Activated naive CD4-positive, alpha-beta T cell treated with anti-CD3 and anti-CD28 coated beads, Interleukin-2, amount 50 U/mL, for 72 hours (primary cell): ENCODE data around the gene PRXL2A. TPM values are rescaled to one million over a fixed set of nuclear protein-coding genes. Genes with fewer than 3 reads are reported as not detected.
"Not testable (repeated sequence)": the region's sequence is repeated elsewhere in the genome, so short reads cannot be mapped to it uniquely, and the experiment has no call there.

Source experiments
- ATAC-seq, 2 donors: fragments of 150-1000 bp; cut with Tn5 transposase; 2 replicates each; pipeline ENCODE4 v1.10.0; 2021; ENCODE audit warnings: mild to moderate bottlenecking in 2 of 2, moderate library complexity in 2 of 2
- DNase-seq, 2 donors: peaks; one replicate each; pipeline ENCODE4 v3.0.0; 2021 to 2022; ENCODE audit warnings: low spot score in 2 of 2
- H3K27ac Mint-ChIP-seq, 2 donors: one replicate each; pipeline ENCODE4 v1.8.0; 2022; ENCODE audit warnings: mild to moderate bottlenecking in 2 of 2, mixed read lengths in 2 of 2
- H3K36me3 Mint-ChIP-seq, 2 donors: one replicate each; pipeline ENCODE4 v1.8.0; 2022; ENCODE audit warnings: mixed read lengths in 2 of 2
- H3K9me3 Mint-ChIP-seq, 2 donors: one replicate each; pipeline ENCODE4 v1.8.0; 2022; ENCODE audit warnings: mixed read lengths in 2 of 2
- total RNA-seq, 2 donors: library from RNA; stranded (reverse); gene quantifications; one replicate each; pipeline ENCODE4 v1.2.3, GENCODE V29; 2022

PRXL2A gene
- total RNA-seq, 2 donors from 2014 or later = 15.1 to 18.5 TPM

DNA sequence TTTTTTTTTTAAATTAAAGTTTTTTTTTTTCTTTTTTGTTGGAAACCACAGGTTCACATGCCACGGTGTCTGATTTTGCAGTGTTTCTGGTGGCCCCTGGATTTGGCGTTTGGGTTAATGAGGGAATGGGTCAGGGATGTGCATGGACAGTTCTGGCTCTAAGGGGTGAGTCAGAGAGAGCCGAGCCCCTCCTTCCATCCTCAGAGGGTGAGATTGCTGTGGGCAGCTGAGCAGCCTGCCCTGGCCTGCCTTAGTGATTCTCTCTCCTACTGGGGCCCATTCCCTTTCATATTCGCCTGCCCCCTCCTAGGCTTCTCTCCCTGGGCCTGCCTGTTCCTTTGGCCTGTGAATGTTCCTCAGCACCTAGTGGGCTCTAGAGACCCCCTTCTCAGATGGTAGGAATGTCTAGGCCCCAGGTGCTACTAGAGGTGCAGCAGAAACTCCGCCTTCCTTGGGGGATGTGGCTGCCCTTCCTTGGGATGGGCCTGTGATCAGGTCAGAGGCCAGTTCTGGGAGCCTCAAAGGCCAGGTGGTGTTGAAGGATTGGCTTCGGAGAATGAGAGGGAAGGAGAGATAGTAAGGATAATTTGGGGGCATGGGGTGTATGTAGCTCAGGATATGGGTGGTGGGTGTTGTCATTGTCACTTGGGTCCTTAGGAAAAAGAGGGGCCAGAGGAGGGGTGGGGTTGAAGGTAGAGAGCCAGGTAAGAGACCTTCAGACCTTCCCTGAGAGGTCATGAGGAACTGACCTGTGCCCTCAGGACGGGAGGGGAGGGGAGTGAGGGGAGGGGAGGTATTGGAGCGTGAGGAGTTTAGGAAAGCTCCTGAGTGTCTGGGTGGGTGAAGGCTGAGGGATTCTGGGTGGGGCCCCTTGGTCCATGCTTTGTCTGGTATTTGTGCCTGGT is 65.6 kb downstream of the PRXL2A start:
- DNase-seq (no peak), ATAC-seq (no peak)
- H3K9me3 Mint-ChIP-seq = peaks cover 6 to 8% of the 10 kb centered on the region in 2 donors
- peaks cover 20 to 48% of the 10 kb centered on the region in 2 donors for H3K36me3 Mint-ChIP-seq
- H3K27ac Mint-ChIP-seq = peak overlapping the region; percentile 98 to 99

DNA sequence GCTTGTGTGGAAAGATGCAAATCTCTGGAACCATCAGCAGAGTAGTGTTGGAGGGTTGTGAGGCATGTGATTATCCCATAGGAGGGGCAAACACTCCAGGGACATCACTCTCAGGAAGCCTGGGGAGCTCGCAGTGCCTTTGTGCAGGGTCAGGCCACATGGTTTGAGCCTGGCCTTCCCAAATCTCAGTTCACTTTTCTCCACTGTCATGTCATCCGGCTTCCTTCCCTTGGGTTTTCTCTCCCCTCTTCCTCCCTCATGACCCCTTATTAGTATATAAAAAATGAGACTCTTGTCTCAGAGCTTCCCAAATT is 66.2 kb downstream of the PRXL2A start:
- ATAC-seq = no peak
- Mint-ChIP-seq H3K27ac (peak overlapping the region; percentile 98 to 99), H3K36me3 (peaks cover 17 to 43% of the 10 kb centered on the region in 2 donors), H3K9me3 (peaks cover 6 to 8% of the 10 kb centered on the region in 2 donors)
- no peak for DNase-seq

DNA sequence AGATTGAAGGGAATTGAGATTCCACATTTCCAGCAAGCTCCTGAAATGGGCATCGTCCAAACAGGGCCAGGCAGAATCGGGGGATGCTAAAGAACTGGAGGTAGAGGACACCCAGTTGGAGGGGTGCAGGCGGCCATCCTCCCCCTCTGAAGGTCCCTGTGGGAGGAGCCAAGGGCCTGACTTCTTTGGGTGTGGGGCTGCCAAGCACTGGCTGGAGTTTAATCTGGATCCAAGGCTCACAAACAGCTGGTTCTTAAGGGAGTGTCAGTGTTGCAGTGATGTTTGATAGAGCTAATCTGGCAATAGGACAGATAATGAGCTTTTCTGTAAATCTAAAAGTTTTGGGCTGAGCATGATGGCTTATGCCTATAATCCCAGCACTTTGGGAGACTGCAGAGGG is 66.6 kb downstream of the PRXL2A start:
- H3K36me3 Mint-ChIP-seq = peaks cover 15 to 39% of the 10 kb centered on the region in 2 donors
- H3K9me3 Mint-ChIP-seq = peaks cover 6 to 8% of the 10 kb centered on the region in 2 donors
- peak overlapping the region; percentile 98 to 99 for H3K27ac Mint-ChIP-seq
- ATAC-seq (no peak), DNase-seq (no peak)

DNA sequence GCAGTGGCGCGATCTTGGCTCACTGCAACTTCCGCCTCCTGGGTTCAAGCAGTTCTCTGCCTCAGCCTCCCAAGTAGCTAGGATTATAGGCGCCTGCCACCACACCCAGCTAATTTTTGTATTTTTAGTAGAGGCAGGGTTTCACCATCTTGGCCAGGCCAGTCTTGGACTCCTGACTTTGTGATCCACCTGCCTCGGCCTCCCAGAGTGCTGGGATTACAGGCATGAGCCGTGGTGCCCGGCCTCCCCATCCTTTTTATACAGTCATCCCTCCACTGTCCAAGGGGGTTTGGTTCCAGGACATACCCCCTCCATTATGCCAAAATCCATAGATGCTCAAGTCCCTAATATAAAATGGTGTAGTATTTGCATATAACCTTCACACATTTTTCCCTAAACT is 67.3 kb downstream of the PRXL2A start:
- not testable (repeated sequence) for H3K9me3 Mint-ChIP-seq, ATAC-seq, DNase-seq
- Mint-ChIP-seq H3K36me3 (peaks cover 20 to 42% of the 10 kb centered on the region in 2 donors), H3K27ac (peak overlapping the region in 1 of 2 donors; percentile 44)

DNA sequence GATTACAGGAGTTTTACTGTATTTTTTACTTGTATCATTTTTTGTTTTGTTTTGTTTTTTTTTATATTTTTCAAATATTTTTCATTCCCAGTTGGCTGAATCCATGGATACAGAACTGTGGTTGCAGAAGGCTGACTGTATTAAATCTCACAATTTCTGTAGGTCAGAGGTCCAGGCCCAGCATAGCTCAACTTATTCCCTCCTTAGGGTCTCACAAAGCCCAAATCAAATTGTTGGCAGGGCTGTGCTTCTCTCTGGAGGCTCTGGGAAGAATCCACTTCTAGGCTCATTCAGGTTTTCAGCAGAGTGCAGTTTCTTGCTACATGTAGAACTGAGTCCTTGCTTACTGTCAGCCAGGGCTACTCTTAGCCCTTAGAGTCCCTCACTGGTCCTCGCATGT is 68.3 kb downstream of the PRXL2A start:
- H3K36me3 Mint-ChIP-seq = peaks cover 20 to 42% of the 10 kb centered on the region in 2 donors
- ATAC-seq = no peak
- peak overlapping the region in 1 of 2 donors; percentile 83 for H3K27ac Mint-ChIP-seq

DNA sequence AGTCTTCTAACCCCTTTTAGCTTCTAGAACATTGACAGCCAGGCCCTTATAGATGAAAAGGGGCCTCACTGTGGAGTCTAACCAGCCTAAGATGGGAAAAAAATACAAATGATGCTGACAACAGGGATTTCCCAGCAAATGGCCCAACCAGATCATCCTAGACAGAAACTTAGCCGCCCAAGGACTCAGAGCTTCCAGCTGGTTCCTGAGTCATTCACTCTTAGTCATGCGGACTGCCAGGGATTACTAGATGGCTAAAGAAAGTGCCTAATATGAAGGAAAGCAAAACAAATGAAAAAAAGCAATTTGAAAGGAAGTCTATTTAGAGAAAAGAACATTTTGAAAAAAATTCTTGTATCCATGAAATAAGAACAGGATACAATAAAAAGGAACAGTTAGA is 69.5 kb downstream of the PRXL2A start:
- H3K27ac Mint-ChIP-seq = peak overlapping the region; percentile 65 to 83

More for the DNA sequence above, 68.3 kb downstream of the PRXL2A start:
- H3K9me3 Mint-ChIP-seq = peaks cover 6 to 8% of the 10 kb centered on the region in 2 donors
- DNase-seq = no peak

DNA sequence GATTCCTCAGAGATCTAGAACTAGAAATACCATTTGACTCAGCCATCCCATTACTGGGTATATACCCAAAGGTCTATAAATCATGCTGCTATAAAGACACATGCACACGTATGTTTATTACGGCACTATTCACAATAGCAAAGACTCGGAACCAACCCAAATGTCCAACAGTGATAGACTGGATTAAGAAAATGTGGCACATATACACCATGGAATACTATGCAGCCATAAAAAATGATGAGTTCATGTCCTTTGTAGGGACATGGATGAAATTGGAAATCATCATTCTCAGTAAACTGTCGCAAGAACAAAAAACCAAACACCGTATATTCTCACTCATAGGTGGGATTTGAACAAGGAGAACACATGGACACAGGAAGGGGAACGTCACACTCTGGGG is 72.0 kb downstream of the PRXL2A start:
- ATAC-seq, H3K27ac Mint-ChIP-seq, H3K9me3 Mint-ChIP-seq, DNase-seq: not testable (repeated sequence)
- H3K36me3 Mint-ChIP-seq = peaks cover 20 to 28% of the 10 kb centered on the region in 2 donors

More for the DNA sequence above, 69.5 kb downstream of the PRXL2A start:
- ATAC-seq (peak; percentile 54 to 84), DNase-seq (no peak)
- peaks cover 6 to 8% of the 10 kb centered on the region in 2 donors for H3K9me3 Mint-ChIP-seq
- H3K36me3 Mint-ChIP-seq = peaks cover 20 to 42% of the 10 kb centered on the region in 2 donors

DNA sequence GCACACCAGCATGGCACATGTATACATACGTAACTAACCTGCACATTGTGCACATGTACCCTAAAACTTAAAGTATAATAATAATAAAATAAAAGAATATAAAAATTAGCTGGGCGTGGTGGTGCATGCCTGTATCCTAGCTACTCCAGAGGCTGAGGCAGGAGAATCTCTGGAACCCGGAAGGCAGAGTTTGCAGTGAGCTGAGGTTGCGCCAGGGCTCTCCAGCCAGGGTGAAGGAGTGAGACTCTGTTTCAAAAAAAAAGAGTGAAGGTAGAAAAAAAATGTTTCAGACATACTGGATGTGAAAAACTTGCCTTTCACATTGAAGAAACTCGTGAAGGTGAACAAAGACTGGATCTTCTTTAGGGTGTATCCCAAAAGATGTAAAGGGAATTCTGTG is 72.5 kb downstream of the PRXL2A start:
- Mint-ChIP-seq H3K27ac (no peak overlapping the region), H3K36me3 (peaks cover 20 to 28% of the 10 kb centered on the region in 2 donors), H3K9me3 (peaks cover 6 to 8% of the 10 kb centered on the region in 2 donors)
- ATAC-seq (no peak), DNase-seq (no peak)

DNA sequence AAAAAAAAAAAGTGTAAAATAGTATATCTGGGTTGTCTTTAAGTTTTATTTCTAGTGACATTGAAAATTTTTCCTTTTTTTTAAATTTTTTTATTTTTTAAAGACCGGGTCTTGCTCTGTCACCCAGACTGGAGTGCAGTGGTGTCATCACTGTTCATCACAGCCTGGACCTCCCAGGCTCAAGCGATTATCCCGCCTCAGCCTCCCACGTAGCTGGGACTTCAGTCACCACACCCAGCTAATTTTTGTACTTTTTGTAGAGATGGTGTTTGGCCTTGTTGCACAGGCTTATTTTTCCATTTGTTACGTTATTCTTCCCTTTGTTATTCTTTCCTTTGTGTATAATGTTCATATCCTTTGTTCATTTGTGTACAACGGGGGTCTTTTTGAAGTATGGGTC is 75.9 kb downstream of the PRXL2A start:
- no peak for ATAC-seq
- H3K27ac Mint-ChIP-seq = peak overlapping the region; percentile 90 to 96
- DNase-seq = peak in 1 of 2 donors; percentile 31
- peaks cover 10 to 14% of the 10 kb centered on the region in 2 donors for H3K36me3 Mint-ChIP-seq
- H3K9me3 Mint-ChIP-seq = no peaks in the 10 kb centered on the region

DNA sequence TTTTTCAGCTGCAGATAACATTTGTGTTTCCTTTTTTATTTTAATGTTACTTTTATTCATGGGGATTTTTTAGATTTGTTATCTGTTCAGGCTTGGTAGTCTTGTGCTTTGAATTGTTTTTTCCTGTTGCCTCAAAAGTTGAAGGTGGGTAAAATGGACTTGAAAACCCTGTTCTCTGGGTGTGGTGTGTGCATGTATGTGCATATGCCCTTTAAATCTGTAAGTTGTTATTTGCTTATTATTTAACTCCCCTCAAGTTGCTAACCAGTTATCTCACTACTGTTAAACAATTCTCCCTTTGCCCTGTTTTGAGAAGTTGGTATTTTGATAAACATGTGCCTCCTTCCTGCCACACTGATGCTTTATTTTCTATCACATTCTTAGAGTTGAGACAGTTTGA is 76.3 kb downstream of the PRXL2A start:
- peaks cover 0 to 2% of the 10 kb centered on the region in 2 donors for H3K9me3 Mint-ChIP-seq
- DNase-seq (no peak), ATAC-seq (peak in 1 of 2 donors; percentile 7)
- H3K36me3 Mint-ChIP-seq = peaks cover 14 to 18% of the 10 kb centered on the region in 2 donors
- peak overlapping the region; percentile 90 to 96 for H3K27ac Mint-ChIP-seq

DNA sequence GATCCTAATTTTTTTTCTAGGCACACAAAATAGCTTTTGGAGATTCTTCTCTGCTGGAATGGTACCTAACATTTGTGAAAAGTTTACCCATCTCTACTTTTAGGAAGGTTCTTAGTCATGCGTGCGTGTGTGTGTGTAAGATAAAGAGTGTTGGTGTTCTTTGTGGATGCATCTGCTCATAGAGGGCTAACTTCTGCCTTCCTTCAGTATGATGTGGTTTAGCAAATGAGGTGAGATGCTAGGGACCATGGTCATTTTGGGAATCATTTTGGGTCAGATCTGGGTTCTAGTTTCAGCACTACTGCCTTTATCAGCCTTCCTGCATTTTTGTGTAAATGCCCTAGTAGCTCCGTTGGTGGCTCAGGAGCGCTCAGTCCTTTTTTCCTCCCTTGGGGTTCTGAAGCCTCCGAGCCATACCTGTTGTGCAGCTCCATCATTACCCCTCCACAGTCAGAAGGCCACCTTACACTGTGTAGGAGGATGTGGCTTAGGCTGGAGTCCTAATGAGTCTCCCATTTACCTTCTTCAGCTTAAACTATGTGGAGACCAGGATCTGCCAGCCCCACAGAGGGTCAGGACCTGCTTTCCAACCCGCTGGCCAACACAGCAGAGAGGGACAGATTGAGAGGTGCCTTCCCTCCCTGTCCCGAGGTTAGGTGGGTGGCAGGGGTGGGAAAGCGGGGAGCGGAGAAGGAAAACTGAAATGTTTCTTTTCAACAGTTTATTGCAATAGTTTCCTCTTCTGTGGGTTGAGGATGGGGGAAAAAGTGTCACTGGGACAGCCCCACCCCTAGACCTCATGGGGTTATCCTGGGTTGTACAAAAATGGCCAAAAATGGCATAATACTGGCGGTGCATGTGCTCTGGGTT is 77.0 kb downstream of the PRXL2A start:
- peak; percentile 54 to 71 for ATAC-seq
- Mint-ChIP-seq H3K9me3 (peaks cover 0 to 8% of the 10 kb centered on the region in 2 donors), H3K36me3 (peaks cover 18 to 21% of the 10 kb centered on the region in 2 donors), H3K27ac (peak overlapping the region; percentile 90 to 96)
- peak in 1 of 2 donors; percentile 62 for DNase-seq

DNA sequence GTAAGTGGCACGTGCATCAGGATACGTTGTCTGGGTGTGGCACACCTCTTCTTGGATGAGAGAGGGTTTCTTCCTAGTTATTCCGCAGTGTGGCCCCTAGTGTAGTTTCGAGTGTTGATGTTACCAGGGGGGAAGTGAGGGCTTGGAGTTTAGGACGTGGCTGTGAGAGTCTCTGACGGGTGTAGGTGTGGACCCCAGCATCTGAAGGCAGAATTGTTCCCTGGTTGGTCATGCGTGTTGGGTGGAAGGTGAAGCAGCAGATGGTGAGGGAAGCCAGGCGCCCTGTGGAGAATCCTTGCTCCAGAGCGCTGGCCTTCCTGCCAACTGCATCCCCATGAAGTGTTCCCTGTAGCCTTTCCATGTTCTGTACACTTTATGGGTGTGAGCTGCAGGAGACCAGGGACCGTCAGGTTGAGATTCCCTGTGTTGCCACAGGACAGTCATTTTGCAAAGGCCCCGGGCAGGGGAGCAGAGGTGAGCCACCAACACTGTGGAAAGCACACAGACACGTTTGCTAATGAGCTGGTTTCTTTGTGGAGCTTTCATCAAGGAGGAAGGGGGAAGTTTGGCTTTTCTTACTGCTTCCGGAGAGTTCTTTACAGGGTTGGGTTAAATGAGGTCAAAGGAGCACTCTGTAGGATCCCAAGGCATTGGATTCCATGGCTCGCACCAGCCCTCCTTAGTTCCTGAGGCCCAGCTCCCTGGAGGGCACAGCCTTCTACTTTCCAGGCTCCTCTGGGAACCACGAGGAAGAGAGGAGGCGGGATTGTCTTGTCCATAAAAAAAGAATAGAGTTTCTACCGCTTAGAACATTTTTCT is 77.8 kb downstream of the PRXL2A start:
- peaks cover 0 to 10% of the 10 kb centered on the region in 2 donors for H3K9me3 Mint-ChIP-seq
- DNase-seq (peak in 1 of 2 donors; percentile 69), ATAC-seq (peak; percentile 23 to 52)
- H3K36me3 Mint-ChIP-seq = peaks cover 21 to 24% of the 10 kb centered on the region in 2 donors
- peak overlapping the region; percentile 90 to 96 for H3K27ac Mint-ChIP-seq

Other genes starting within 250 kb of the PRXL2A start
- 100 to 1,000 TPM; 218 to 304 TPM for gene ANXA11, start 203.0 kb upstream of the PRXL2A start, total RNA-seq
- gene MAT1A, start 118.9 kb upstream of the PRXL2A start, total RNA-seq = not detected
- not detected for gene DYDC1, start 51.8 kb upstream of the PRXL2A start, total RNA-seq
- not detected for gene DYDC2, start 51.8 kb upstream of the PRXL2A start, total RNA-seq
- gene TSPAN14, start 45.8 kb downstream of the PRXL2A start, total RNA-seq = 10 to 100 TPM; 30.7 to 53.6 TPM
- gene SH2D4B, start 129.4 kb downstream of the PRXL2A start, total RNA-seq = under 1 TPM in 1 of 2 donors, not detected in 1; 0.14 TPM